Neural progenitor cell (in vitro differentiated cells): Measurements from ENCODE around the gene RYR3. TPM values are rescaled to one million over a fixed set of nuclear protein-coding genes. Genes with fewer than 3 reads are reported as not detected.

Source experiments
- DNase-seq: peaks from one replicate; pipeline ENCODE4 v3.0.0-alpha.2; 2016; ENCODE audit warnings: low spot score
- H2AFZ ChIP-seq: fragments of 200-600 bp; sonication (generic); replicated peaks from 2 replicates; pipeline ENCODE4 v1.6.1; 2016; ENCODE audit warnings: antibody characterized with exemption
- H3F3A ChIP-seq: fragments of 200-600 bp; sonication (generic); 2 replicates; pipeline ENCODE4 v1.6.1; 2016; ENCODE audit warnings: antibody characterized with exemption, low read depth
- H3K27ac ChIP-seq: fragments of 200-600 bp; sonication (generic); 2 replicates; pipeline ENCODE4 v1.5.1; 2016; ENCODE audit warnings: mild to moderate bottlenecking
- H3K27me3 ChIP-seq: fragments of 200-600 bp; sonication (generic); 2 replicates; pipeline ENCODE4 v1.6.1; 2016; ENCODE audit warnings: mild to moderate bottlenecking, moderate library complexity
- H3K36me3 ChIP-seq: fragments of 200-600 bp; sonication (generic); 2 replicates; pipeline ENCODE4 v1.5.1; 2016
- H3K4me1 ChIP-seq: fragments of 200-600 bp; sonication (generic); 2 replicates; pipeline ENCODE4 v1.6.1; 2016; ENCODE audit warnings: mixed run types
- H3K4me2 ChIP-seq: fragments of 200-600 bp; sonication (generic); 2 replicates; pipeline ENCODE4 v1.6.1; 2016
- H3K4me3 ChIP-seq: fragments of 200-600 bp; sonication (generic); 2 replicates; pipeline ENCODE4 v1.5.1; 2016
- H3K79me2 ChIP-seq: fragments of 200-600 bp; sonication (generic); 2 replicates; pipeline ENCODE4 v1.6.1; 2016; ENCODE audit warnings: low read depth
- H3K9ac ChIP-seq: fragments of 200-600 bp; sonication (generic); 2 replicates; pipeline ENCODE4 v1.6.1; 2016
- H3K9me3 ChIP-seq: fragments of 200-600 bp; sonication (generic); 2 replicates; pipeline ENCODE4 v1.5.1; 2016; ENCODE audit warnings: low read depth
- H4K20me1 ChIP-seq: fragments of 200-600 bp; sonication (generic); 2 replicates; pipeline ENCODE4 v1.6.1; 2016; ENCODE audit warnings: low read depth
- H3K27ac Mint-ChIP-seq: 3 replicates; pipeline ENCODE4 v1.8.0; 2021; ENCODE audit warnings: mixed read lengths
- H3K27me3 Mint-ChIP-seq: 2 replicates; pipeline ENCODE4 v1.8.0; 2022; ENCODE audit warnings: low read depth, mild to moderate bottlenecking, inconsistent platforms, moderate library complexity, mixed read lengths; ENCODE audit not compliant: insufficient read depth
- H3K36me3 Mint-ChIP-seq: 3 replicates; pipeline ENCODE4 v1.8.0; 2021; ENCODE audit warnings: mixed read lengths
- H3K4me1 Mint-ChIP-seq: 3 replicates; pipeline ENCODE4 v1.8.0; 2021; ENCODE audit warnings: mixed read lengths
- H3K4me3 Mint-ChIP-seq: 3 replicates; pipeline ENCODE4 v1.8.0; 2021; ENCODE audit warnings: mild to moderate bottlenecking, moderate library complexity, mixed read lengths
- H3K9me3 Mint-ChIP-seq: 3 replicates; pipeline ENCODE4 v1.8.0; 2020; ENCODE audit warnings: mixed read lengths
- EZH2 ChIP-seq: fragments of 200-600 bp; sonication (generic); IDR thresholded peaks from 2 replicates; pipeline ENCODE4 v1.6.1; 2017; ENCODE audit warnings: antibody characterized with exemption, mild to moderate bottlenecking, moderate library complexity
- EZH2phosphoT487 ChIP-seq: fragments of 200-600 bp; sonication (generic); IDR thresholded peaks from 2 replicates; pipeline ENCODE4 v1.6.1; 2017; ENCODE audit warnings: antibody characterized with exemption
- total RNA-seq: library from RNA; depleted of rRNA; stranded (reverse); fragments of >200 nt; gene quantifications from 2 replicates; pipeline ENCODE4 v1.2.3, GENCODE V29; 2015; ENCODE audit warnings: low replicate concordance
- TF ChIP-seq, protein P1 (sequence below): fragments of 200-600 bp; sonication (generic); IDR thresholded peaks from 2 replicates; pipeline ENCODE4 v1.5.1; 2017; ENCODE audit warnings: antibody characterized with exemption, mild to moderate bottlenecking

Gene RYR3
- total RNA-seq, 1 donor from 2014 or later, result 2.1 TPM

DNA sequence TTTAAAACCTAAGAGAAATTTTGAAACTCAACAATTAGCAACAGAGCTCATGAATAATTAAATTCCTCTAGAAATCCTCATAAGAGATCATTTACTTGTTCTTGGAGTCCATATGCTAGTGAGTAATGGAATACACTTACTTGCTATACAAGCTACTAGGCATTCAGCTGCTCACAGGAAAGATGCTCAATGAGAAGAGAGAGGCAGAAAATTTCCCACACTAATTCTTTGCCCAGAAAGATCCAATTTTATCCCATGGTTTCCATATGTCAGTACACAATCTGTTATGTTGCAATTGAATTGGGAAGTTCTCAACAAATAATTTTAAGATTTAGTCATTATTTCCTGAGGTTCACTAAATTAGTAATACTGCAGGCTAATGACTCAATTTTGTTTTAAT lies 310.4 kb downstream of the RYR3 start:
- no peaks in the 10 kb centered on the region for H3K36me3 ChIP-seq
- no peak for DNase-seq
- no peak overlapping the region for H3K4me3 Mint-ChIP-seq

DNA sequence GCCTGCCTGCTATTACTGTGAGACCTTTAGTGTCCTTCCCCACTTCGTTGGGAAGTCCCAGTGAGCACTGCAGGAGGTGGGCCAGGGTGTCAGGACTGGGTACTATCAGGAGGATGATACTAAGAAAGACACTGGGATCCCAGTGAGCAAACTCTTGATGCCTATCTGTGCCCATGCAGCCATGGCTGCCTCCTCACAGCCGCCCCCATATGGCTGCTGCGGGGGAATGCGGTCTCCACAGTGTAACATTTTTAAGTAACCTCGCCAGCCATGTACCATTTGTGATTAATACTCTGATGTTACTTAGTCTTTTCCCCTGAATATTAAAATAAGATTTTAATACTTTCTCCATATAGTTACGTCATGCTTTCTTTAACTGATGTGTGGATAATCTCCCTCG lies 312.2 kb downstream of the RYR3 start:
- H3K9ac ChIP-seq, result no peak overlapping the region
- no peaks in the 10 kb centered on the region for H3K27me3 ChIP-seq
- no peak overlapping the region for H3K27ac ChIP-seq
- TF ChIP-seq EZH2 (no peak), EZH2phosphoT487 (no peak)
- TF ChIP-seq, protein P1, sequence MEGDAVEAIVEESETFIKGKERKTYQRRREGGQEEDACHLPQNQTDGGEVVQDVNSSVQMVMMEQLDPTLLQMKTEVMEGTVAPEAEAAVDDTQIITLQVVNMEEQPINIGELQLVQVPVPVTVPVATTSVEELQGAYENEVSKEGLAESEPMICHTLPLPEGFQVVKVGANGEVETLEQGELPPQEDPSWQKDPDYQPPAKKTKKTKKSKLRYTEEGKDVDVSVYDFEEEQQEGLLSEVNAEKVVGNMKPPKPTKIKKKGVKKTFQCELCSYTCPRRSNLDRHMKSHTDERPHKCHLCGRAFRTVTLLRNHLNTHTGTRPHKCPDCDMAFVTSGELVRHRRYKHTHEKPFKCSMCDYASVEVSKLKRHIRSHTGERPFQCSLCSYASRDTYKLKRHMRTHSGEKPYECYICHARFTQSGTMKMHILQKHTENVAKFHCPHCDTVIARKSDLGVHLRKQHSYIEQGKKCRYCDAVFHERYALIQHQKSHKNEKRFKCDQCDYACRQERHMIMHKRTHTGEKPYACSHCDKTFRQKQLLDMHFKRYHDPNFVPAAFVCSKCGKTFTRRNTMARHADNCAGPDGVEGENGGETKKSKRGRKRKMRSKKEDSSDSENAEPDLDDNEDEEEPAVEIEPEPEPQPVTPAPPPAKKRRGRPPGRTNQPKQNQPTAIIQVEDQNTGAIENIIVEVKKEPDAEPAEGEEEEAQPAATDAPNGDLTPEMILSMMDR, result peak; percentile 54
- H3K36me3 ChIP-seq, result no peaks in the 10 kb centered on the region
- no peak overlapping the region for H3K4me3 ChIP-seq
- Mint-ChIP-seq H3K4me3 (no peak overlapping the region), H3K4me1 (no peaks in the 10 kb centered on the region), H3K36me3 (peaks cover 2% of the 10 kb centered on the region), H3K27me3 (peaks cover 3% of the 10 kb centered on the region), H3K9me3 (peaks cover 2% of the 10 kb centered on the region), H3K27ac (no peak overlapping the region)
- no peaks in the 10 kb centered on the region for H4K20me1 ChIP-seq
- DNase-seq, result peak; percentile 19
- H2AFZ ChIP-seq, result no peak overlapping the region
- H3K9me3 ChIP-seq, result no peaks in the 10 kb centered on the region
- H3F3A ChIP-seq, result no peaks in the 10 kb centered on the region
- no peak overlapping the region for H3K4me2 ChIP-seq
- no peaks in the 10 kb centered on the region for H3K79me2 ChIP-seq
- H3K4me1 ChIP-seq, result no peaks in the 10 kb centered on the region

More for the DNA sequence above, 310.4 kb downstream of the RYR3 start:
- H3K36me3 Mint-ChIP-seq, result peaks cover under 1% of the 10 kb centered on the region
- no peak overlapping the region for H3K9ac ChIP-seq
- H3F3A ChIP-seq, result no peaks in the 10 kb centered on the region
- H3K4me1 ChIP-seq, result no peaks in the 10 kb centered on the region
- no peak overlapping the region for H3K27ac Mint-ChIP-seq
- no peak for TF ChIP-seq EZH2phosphoT487
- no peak for TF ChIP-seq EZH2
- TF ChIP-seq, protein P1, result no peak
- H3K9me3 ChIP-seq, result no peaks in the 10 kb centered on the region
- H3K4me1 Mint-ChIP-seq, result no peaks in the 10 kb centered on the region
- H3K79me2 ChIP-seq, result no peaks in the 10 kb centered on the region
- peaks cover under 1% of the 10 kb centered on the region for H3K9me3 Mint-ChIP-seq
- no peaks in the 10 kb centered on the region for H4K20me1 ChIP-seq
- no peak overlapping the region for H3K27ac ChIP-seq
- peaks cover 3% of the 10 kb centered on the region for H3K27me3 Mint-ChIP-seq
- H3K4me3 ChIP-seq, result no peak overlapping the region
- no peak overlapping the region for H2AFZ ChIP-seq
- no peak overlapping the region for H3K4me2 ChIP-seq
- no peaks in the 10 kb centered on the region for H3K27me3 ChIP-seq

DNA sequence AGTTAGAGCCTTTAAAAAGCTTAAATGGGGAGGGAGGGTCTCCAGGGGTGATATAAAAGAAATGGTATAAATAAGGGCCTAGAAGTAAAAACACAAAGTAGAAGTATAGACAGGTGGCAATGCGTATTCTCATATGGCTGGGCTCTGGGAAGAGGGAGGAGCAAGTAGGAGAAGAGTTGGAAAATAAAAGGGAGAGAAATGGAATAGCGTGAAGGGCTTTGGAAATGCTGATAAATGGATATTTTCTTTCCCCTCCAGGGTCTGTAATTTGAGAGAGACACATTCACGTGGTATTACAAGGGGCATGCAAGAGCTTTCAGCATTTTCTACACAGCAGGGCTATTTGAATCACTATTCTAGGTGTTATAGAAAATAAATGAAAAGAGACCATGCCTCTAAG lies 313.7 kb downstream of the RYR3 start:
- no peaks in the 10 kb centered on the region for H3K27me3 ChIP-seq
- no peaks in the 10 kb centered on the region for H3K79me2 ChIP-seq
- peaks cover 2% of the 10 kb centered on the region for H3K36me3 Mint-ChIP-seq
- no peak overlapping the region for H3K4me3 ChIP-seq
- no peaks in the 10 kb centered on the region for H3K9me3 ChIP-seq
- H2AFZ ChIP-seq, result no peak overlapping the region
- no peak overlapping the region for H3K27ac Mint-ChIP-seq
- no peak overlapping the region for H3K4me3 Mint-ChIP-seq
- no peaks in the 10 kb centered on the region for H3F3A ChIP-seq
- no peak for DNase-seq
- TF ChIP-seq EZH2phosphoT487 (no peak), EZH2 (no peak)
- TF ChIP-seq, protein P1, result no peak
- H3K4me1 ChIP-seq, result no peaks in the 10 kb centered on the region
- no peaks in the 10 kb centered on the region for H3K36me3 ChIP-seq
- H4K20me1 ChIP-seq, result no peaks in the 10 kb centered on the region
- no peak overlapping the region for H3K27ac ChIP-seq
- no peak overlapping the region for H3K4me2 ChIP-seq
- H3K4me1 Mint-ChIP-seq, result no peaks in the 10 kb centered on the region
- peaks cover 2% of the 10 kb centered on the region for H3K9me3 Mint-ChIP-seq
- no peak overlapping the region for H3K9ac ChIP-seq
- H3K27me3 Mint-ChIP-seq, result peaks cover 3% of the 10 kb centered on the region
